ENCODE measurements around the gene DHRSX.

DNA sequence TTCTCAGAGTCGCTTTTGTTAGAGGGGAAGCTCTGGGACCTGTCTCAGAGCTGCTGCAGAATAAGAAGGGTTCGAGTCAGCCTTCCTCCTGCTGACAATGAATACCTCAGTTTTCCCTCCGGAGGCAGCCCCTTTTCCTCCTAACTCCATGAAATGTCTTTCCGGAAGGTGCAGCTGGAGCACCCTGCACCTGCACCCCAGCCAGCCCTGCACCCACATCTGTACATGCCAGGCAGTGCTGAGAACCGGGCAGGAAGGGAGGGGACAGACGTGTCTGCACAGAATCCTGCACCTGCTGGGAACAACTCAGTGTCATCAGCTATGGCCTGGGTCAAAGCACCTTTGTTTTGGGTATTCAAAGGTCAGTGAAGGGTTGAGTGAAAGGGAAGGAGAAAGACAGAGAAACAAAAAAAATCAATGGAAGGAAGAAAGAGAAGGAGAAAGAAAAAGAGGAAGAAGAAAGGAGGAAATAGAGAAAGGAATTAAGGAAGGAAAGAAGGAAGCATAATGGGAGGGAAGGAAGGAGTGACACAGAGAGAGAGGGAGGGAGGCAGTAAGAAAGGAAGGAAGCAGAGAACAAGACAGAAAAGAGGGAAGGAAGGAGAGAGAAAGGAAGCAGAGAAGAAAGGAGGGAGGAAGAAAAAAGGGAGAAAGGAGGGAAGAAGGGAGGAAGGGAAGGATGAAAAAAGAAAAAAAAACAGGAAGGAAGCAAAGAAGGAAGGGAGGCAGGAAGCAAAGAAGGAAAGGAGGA, 273.7 kb downstream of the DHRSX start:
- TF ChIP-seq, protein P1, sequence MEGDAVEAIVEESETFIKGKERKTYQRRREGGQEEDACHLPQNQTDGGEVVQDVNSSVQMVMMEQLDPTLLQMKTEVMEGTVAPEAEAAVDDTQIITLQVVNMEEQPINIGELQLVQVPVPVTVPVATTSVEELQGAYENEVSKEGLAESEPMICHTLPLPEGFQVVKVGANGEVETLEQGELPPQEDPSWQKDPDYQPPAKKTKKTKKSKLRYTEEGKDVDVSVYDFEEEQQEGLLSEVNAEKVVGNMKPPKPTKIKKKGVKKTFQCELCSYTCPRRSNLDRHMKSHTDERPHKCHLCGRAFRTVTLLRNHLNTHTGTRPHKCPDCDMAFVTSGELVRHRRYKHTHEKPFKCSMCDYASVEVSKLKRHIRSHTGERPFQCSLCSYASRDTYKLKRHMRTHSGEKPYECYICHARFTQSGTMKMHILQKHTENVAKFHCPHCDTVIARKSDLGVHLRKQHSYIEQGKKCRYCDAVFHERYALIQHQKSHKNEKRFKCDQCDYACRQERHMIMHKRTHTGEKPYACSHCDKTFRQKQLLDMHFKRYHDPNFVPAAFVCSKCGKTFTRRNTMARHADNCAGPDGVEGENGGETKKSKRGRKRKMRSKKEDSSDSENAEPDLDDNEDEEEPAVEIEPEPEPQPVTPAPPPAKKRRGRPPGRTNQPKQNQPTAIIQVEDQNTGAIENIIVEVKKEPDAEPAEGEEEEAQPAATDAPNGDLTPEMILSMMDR (IDR thresholded peaks at IDR 0.05): no peak
- TF ChIP-seq POLR2A (IDR thresholded peaks at IDR 0.05): no peak
